ENCODE data around the gene HOXC12.

HOXC12 gene

DNA sequence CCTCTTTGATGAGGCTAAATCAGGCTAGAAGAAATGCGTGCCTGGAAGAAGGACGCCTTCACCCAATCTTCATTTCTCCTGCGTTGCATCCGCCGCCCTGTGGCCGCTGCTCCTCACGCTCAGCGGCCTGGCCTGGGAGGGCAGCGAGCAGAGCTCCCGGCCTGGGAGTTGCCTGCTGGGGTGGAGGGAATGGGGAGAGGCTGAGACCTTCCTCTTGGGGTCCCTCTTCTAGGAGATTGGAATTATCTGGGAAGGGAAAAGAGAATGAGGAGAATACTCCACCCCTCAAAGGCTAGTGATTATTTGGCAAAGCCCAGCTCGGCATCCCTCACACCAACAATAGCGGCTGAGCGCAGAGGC lies 2.4 kb upstream of the HOXC12 start:
- ChIA-PET POLR2A (interaction anchor here (1.2 kb wide), 1 partner anchor 14 kb away, joined by 9 read pairs; the partner anchor contains the start of gene HOXC13), CTCF (interaction anchor here (0.6 to 1.7 kb wide), 8 partner anchors 11 to 262 kb away, joined by 3 to 5 read pairs (median 3); no protein-coding TSS in a partner anchor)
- TF ChIP-seq ZNF701 (tag by site-specific recombination; IDR thresholded peaks at IDR 0.05) = no peak
- Histone ChIP-seq H3K4me1 (ENCODE audit: control insufficient read depth, insufficient read depth, low read length) (peaks cover 5% of the 10 kb centered on the region; the same call in 1 of the 2 replicates), H3K27ac (ENCODE audit: extremely low read depth, low read depth, low read length) (no peak overlapping the region), H3K9me3 (ENCODE audit: control insufficient read depth, insufficient read depth, low read depth, low read length) (no peaks in the 10 kb centered on the region), H3K36me3 (ENCODE audit: control insufficient read depth in 2 of 2, insufficient read depth in 1 of 2, low read length in 2 of 2) (no peaks in the 10 kb centered on the region), H3K4me3 (ENCODE audit: low read depth, low read length) (no peak overlapping the region)

DNA sequence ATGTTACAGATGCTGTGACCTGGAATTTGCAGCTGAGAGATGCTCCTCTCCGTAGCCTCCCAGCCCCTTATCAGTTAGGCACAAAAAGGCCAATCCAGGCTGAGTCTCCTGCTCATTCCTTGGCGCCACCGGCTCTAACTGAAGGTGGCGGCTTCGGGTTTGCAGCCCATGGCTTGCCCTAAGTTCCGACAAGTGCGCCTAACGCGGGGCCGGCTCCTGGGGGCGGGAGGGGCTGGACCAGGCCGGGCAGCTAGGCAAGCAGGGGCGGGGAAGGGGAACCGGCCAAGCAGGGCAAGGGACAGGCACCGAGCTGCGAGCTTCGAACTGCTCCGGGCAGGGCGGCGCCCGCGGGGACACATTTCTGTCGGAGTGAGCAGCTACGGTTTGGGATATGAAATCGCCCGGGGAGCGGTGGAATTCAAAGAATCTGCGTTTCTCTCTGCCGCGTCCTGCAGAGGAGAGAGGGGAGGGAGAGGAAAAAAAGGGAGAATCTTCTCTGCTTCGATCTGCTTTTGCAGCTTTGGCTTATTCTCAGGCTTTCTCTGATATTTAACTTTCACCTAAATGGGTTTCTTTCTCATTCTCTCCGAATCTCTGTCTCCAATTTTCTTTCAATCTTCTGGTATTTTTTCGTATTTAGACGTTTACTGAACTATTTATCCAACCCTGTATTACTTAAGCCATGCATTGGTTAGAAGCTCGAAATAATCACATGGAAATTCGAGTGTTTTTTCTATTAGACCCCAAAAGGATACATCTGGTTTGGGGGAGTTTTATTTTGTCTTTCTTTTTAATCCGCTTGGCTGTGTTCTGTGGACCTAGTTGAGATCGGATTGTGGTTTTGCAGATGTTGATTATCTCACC lies 1.6 kb upstream of the HOXC12 start:
- peaks cover 5% of the 10 kb centered on the region; the same call in 1 of the 2 replicates for H3K4me1 ChIP-seq (ENCODE audit: control insufficient read depth, insufficient read depth, low read length)
- no peak overlapping the region for H3K27ac ChIP-seq (ENCODE audit: extremely low read depth, low read depth, low read length)
- no peaks in the 10 kb centered on the region for H3K9me3 ChIP-seq (ENCODE audit: control insufficient read depth, insufficient read depth, low read depth, low read length)
- no peaks in the 10 kb centered on the region for H3K36me3 ChIP-seq (ENCODE audit: control insufficient read depth in 2 of 2, insufficient read depth in 1 of 2, low read length in 2 of 2)
- no peak overlapping the region for H3K4me3 ChIP-seq (ENCODE audit: low read depth, low read length)
- CTCF ChIA-PET = interaction anchor here (0.5 to 1.7 kb wide), 11 partner anchors 12 to 1737 kb away, joined by 3 to 5 read pairs (median 3); partner anchors contain the start of gene HOXC6
- POLR2A ChIA-PET = interaction anchor here (1.2 kb wide), 2 partner anchors 13 to 15 kb away, joined by 4 to 9 read pairs; partner anchors contain the start of gene HOXC13
- TF ChIP-seq ZNF16 (tag by site-specific recombination; IDR thresholded peaks at IDR 0.05; ENCODE audit: low read depth) (no peak), ZNF133 (tag by site-specific recombination; IDR thresholded peaks at IDR 0.05) (no peak), ZNF473 (tag by site-specific recombination; IDR thresholded peaks at IDR 0.05) (no peak), ZNF140 (tag by site-specific recombination; IDR thresholded peaks at IDR 0.05) (no peak), ZNF510 (tag by site-specific recombination; IDR thresholded peaks at IDR 0.05; ENCODE audit: insufficient replicate concordance) (no peak), ZNF404 (tag by site-specific recombination; IDR thresholded peaks at IDR 0.05) (no peak), ZNF324 (tag by site-specific recombination; IDR thresholded peaks at IDR 0.05) (no peak), ZFP3 (tag by site-specific recombination; IDR thresholded peaks at IDR 0.05; ENCODE audit: low read depth) (no peak), ZNF555 (tag by site-specific recombination; conservative IDR thresholded peaks at IDR 0.05) (no peak), ZNF394 (tag by site-specific recombination; IDR thresholded peaks at IDR 0.05; ENCODE audit: borderline replicate concordance) (no peak), GLI4 (tag by site-specific recombination; IDR thresholded peaks at IDR 0.05) (no peak), KLF7 (tag by site-specific recombination; IDR thresholded peaks at IDR 0.05; ENCODE audit: borderline replicate concordance) (no peak), ZFP69B (tag by site-specific recombination; IDR thresholded peaks at IDR 0.05) (no peak), ZNF274 (IDR thresholded peaks at IDR 0.05; ENCODE audit: low read length) (no peak), ZNF274 (tag by site-specific recombination; IDR thresholded peaks at IDR 0.05; ENCODE audit: borderline replicate concordance) (no peak), ZNF155 (tag by site-specific recombination; IDR thresholded peaks at IDR 0.05) (no peak), REPIN1 (tag by site-specific recombination; IDR thresholded peaks at IDR 0.05; ENCODE audit: low read depth) (no peak), ZNF747 (tag by site-specific recombination; IDR thresholded peaks at IDR 0.05) (no peak), FEZF1 (tag by site-specific recombination; IDR thresholded peaks at IDR 0.05) (no peak), ZSCAN23 (tag by site-specific recombination; IDR thresholded peaks at IDR 0.05) (no peak), ZNF777 (tag by site-specific recombination; IDR thresholded peaks at IDR 0.05; ENCODE audit: borderline replicate concordance) (no peak)
- TF ChIP-seq, protein P1, sequence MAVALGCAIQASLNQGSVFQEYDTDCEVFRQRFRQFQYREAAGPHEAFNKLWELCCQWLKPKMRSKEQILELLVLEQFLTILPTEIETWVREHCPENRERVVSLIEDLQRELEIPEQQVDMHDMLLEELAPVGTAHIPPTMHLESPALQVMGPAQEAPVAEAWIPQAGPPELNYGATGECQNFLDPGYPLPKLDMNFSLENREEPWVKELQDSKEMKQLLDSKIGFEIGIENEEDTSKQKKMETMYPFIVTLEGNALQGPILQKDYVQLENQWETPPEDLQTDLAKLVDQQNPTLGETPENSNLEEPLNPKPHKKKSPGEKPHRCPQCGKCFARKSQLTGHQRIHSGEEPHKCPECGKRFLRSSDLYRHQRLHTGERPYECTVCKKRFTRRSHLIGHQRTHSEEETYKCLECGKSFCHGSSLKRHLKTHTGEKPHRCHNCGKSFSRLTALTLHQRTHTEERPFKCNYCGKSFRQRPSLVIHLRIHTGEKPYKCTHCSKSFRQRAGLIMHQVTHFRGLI (tag by site-specific recombination; IDR thresholded peaks at IDR 0.05) = no peak
- TF ChIP-seq, protein P2, sequence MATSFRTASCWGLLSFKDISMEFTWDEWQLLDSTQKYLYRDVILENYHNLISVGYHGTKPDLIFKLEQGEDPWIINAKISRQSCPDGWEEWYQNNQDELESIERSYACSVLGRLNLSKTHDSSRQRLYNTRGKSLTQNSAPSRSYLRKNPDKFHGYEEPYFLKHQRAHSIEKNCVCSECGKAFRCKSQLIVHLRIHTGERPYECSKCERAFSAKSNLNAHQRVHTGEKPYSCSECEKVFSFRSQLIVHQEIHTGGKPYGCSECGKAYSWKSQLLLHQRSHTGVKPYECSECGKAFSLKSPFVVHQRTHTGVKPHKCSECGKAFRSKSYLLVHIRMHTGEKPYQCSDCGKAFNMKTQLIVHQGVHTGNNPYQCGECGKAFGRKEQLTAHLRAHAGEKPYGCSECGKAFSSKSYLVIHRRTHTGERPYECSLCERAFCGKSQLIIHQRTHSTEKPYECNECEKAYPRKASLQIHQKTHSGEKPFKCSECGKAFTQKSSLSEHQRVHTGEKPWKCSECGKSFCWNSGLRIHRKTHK (tag by site-specific recombination; IDR thresholded peaks at IDR 0.05) = no peak
- TF ChIP-seq, protein P3, sequence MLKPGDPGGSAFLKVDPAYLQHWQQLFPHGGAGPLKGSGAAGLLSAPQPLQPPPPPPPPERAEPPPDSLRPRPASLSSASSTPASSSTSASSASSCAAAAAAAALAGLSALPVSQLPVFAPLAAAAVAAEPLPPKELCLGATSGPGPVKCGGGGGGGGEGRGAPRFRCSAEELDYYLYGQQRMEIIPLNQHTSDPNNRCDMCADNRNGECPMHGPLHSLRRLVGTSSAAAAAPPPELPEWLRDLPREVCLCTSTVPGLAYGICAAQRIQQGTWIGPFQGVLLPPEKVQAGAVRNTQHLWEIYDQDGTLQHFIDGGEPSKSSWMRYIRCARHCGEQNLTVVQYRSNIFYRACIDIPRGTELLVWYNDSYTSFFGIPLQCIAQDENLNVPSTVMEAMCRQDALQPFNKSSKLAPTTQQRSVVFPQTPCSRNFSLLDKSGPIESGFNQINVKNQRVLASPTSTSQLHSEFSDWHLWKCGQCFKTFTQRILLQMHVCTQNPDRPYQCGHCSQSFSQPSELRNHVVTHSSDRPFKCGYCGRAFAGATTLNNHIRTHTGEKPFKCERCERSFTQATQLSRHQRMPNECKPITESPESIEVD (tag by site-specific recombination; IDR thresholded peaks at IDR 0.05) = no peak
- TF ChIP-seq, protein P4, sequence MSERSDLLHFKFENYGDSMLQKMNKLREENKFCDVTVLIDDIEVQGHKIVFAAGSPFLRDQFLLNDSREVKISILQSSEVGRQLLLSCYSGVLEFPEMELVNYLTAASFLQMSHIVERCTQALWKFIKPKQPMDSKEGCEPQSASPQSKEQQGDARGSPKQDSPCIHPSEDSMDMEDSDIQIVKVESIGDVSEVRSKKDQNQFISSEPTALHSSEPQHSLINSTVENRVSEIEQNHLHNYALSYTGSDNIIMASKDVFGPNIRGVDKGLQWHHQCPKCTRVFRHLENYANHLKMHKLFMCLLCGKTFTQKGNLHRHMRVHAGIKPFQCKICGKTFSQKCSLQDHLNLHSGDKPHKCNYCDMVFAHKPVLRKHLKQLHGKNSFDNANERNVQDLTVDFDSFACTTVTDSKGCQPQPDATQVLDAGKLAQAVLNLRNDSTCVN (tag by site-specific recombination; optimal IDR thresholded peaks at IDR 0.05) = peak; percentile 17
- TF ChIP-seq, protein P5, sequence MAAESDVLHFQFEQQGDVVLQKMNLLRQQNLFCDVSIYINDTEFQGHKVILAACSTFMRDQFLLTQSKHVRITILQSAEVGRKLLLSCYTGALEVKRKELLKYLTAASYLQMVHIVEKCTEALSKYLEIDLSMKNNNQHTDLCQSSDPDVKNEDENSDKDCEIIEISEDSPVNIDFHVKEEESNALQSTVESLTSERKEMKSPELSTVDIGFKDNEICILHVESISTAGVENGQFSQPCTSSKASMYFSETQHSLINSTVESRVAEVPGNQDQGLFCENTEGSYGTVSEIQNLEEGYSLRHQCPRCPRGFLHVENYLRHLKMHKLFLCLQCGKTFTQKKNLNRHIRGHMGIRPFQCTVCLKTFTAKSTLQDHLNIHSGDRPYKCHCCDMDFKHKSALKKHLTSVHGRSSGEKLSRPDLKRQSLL (tag by site-specific recombination; IDR thresholded peaks at IDR 0.05) = no peak

Data from HEK293 (cell line).